Stimulated activated CD8-positive, alpha-beta memory T cell treated with anti-CD3 and anti-CD28 coated beads, Interleukin-15, amount 100 ng/mL, for 24 hours (primary cell): Measurements from ENCODE around the gene IL21R.
"Not testable (repeated sequence)": the region's sequence is repeated elsewhere in the genome, so short reads cannot be mapped to it uniquely, and the experiment has no call there.

Experiments
- DNase-seq: peaks from one replicate; pipeline ENCODE4 v3.0.0-alpha.2; 2020; ENCODE audit warnings: low read depth

IL21R gene

DNA sequence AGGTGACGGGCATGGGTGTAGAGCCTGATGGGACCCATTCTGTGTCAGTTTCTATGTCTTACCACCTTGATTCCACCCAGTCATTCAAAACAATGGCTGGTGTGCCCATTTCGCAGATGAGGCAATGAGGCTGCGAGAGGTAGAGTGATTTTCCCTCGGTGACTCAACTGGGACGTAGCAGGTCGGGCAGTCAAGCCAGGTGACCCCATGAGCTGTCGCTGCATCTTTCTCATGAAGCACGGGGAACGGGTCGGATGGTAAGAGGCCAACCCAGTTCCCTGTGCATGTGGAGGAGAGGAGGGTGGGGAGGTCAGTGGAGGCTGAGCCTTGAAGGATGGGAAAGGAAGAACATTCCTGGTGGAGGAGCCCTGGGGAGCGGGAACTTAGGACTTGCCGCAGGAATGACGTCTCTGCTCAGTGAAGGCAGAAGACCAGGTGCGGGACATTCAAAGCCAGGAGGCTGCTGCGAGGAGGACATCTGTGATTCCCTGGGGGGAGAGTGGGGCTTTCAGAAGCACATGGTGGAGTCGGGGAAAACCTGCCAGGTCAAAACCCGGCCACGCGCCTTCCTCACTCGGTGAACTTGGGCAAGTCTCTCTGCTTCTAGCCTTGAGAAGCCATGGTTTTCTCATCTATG lies 1.1 kb downstream of the IL21R start:
- DNase-seq, result no peak

GRCh38 chr16:27403601-27403992 lies 1.6 kb downstream of the IL21R start:
- DNase-seq, result no peak

GRCh38 chr16:27404163-27404823 lies 2.3 kb downstream of the IL21R start:
- DNase-seq, result no peak

DNA sequence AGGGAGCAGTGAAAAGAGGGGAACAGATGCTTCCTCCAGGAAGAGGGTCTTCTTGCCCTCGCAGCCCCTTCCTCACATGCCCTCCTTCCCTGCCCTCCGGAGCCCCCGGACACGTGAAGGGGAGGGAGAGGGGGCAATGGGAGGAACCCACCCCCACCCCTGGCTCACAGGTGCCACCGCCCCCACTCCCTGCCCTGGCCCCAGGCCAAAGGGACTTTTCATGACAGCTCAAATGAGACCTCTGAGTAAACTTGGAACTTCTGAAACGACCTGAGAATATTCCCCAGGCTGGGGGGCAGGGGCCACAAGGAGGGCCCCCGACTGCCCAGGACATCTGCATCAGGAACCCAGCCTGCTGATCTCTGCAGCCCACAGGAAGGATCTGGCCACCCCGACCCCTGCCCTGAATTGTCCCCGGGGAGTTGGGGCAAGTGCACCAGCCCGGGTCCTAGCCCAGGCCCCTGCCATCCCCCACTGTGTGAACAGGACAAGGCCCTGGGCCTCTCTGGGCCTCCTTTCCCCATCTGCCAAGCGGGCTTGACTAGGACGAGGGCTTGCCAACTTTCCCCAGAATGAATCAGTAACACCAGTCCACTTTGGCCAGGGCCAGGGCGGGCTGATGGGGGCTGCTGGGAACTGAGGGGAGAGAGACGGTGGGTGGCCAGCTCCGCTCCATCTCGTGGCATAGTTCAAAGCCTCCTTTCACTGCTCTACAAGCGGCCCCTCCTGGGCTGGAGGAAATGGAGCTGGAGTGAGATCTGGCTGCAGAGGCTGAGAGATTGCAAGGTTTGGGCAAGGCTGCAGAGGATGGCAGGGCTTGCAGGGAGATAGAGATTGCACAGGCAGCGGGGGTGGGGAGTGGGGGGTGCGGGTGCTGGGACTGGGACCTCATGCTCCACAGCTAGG lies 3.8 kb downstream of the IL21R start:
- peak; percentile 46 for DNase-seq

DNA sequence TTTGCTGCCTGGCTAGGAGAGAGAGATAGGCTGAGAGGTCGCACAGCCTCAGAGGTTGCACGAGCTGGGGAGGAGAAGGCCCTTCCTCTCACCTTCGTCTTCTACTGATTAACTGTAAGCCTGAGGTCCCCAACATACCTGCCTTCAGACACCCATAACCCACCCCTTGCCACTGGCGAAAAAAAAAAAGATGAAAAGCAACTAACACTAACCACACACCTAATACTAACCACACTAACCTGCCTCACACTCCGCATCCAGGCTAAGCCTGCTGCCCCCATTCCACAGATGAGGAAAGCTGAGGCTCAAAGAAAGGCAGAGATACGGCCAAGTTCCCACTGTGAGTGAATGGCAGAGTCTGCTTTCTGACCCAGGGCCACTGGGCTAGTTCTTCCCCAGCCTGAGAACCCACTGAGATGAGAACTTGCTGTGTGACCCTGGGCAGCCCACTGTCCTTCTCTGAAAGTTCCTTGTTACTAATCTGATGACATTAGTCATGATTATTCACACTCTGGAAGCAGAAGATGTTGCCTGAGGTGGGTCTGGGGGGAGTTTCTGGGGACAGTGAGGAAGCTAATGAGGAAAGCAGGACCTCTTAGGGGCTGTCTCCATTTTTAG lies 4.6 kb downstream of the IL21R start:
- no peak for DNase-seq

GRCh38 chr16:27407133-27407532 lies 5.2 kb downstream of the IL21R start:
- DNase-seq, result no peak

DNA sequence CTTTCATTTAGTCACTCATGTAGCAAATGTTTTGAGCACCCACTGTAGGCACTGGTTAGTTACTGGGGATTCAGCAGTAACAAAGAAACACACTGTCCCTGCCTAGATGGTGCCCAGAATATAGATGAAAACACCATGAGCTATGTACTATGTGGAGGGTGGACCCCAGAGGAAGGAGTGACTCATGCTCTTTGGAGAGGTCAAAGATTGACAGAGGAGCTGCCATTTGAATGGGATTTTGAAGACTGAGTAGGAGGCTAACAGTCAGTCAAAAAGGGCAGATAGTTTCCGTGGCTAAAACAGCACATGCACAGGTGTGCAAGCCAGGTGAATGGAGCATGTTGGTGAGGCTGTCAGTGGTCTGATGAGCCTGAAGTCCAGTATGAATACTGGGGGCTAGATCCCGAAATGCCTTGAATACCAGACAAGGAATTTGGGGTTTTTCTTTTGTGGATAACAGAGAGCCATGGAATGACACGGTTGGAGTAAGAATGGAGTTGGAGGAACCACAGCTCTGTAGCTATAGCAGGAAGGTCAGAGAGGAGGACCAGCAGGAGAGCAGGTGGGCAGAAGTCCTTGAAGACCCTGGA lies 6.1 kb downstream of the IL21R start:
- no peak for DNase-seq

GRCh38 chr16:27408602-27409031 lies 6.6 kb downstream of the IL21R start:
- no peak for DNase-seq

GRCh38 chr16:27409958-27410357 lies 8.0 kb downstream of the IL21R start:
- not testable (repeated sequence) for DNase-seq

DNA sequence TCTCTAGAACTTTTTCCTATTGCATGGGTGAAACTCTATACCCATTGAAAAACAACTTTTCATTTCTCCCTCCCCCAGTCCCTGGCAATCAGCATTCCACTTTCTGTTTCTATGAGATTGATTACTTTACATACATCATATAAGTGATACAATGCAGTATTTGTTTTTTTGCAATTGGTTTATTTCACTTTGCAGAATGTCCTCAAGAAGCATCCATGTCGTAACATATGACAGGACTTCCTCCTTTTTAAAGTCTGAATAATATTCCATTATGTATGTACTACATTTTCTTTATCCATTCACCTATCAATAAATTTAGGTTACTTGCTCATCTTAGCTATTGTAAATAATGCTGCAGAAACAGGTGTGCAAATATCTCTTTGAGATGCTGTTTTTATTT lies 8.8 kb downstream of the IL21R start:
- no peak for DNase-seq

DNA sequence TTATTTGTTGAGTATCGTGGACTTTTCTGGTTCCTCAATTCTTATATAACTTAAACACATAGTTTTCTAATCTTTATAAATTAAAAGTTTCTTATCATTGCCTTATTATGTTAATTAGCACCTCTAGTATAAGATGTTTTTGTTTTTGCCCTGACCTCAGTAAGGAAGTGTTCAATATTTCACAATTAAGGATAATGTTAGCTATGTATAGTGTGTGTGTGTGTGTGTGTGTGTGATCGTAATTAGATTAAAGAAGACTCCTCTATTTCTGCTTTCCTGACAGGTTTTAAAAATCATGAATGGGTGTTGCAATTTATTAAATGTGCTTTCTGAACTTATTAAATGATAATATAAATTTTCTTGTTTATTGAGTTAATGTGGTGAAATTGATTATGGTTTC lies 12.0 kb downstream of the IL21R start:
- no peak for DNase-seq

- DNase-seq, result no peak
Measured at GRCh38 chr16:27414788-27415431, 12.9 kb downstream of the IL21R start.

DNA sequence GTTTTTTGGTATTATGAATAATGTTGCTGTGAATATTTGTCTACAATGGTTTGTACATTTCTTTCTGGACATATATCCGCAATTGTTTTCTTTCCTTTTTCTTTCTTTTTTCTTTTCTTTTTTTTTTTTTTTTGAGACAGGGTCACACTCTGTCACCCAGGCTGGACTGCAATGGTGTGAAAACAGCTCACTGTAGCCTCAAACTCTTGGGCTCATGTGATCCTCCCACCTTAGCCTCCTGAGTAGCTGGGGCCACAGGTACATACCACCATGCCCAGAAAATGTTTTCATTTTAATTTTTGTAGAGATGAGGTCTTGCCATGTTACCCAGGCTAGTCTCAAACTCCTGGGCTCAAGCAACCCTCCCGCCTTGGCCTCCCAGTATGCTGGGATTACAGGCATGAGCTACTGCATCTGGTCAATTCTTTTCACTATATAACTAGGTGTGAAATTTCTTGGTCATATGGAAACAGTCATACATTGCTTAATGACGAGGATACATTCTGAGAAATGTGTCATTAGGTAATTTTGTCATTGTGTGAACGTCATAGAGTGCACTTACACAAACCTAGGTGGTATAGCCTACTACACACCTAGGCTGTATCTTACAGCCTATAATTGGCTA lies 15.2 kb downstream of the IL21R start:
- no peak for DNase-seq

- DNase-seq, result no peak
Measured at GRCh38 chr16:27421961-27422740, 20.2 kb downstream of the IL21R start.

DNA sequence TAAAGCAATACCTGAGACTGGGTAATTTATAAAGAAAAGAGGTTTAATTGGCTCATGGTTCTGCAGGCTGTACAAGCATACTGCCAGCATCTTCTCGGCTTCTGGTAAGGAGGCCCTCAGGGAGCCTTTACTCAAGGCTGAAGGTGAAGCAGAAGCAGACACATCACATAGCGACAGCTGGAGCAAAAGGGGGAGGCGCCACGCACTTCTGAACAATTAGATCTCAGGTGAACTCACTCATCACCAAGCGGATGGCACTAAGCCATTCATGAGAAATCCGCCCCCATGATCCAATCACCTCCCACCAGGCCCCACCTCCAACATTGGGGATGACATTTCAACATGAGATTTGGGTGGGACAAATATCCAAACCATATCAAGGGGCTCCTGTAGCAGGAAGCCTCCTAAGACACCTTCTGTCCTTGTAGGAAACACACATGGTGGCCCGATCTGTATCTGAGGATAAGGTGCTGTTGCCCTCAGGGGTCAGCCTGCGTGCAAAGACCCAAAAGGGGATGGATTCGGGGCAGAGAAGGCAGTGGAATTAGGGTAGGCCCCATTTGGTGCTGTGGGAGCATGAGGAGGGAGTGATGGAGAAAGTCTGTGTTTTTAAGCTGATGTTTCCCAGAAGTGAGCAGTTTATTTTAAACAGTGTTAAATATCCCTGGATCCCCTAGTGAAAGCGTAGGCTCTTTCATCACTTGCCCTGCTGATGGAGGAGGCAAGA lies 23.0 kb downstream of the IL21R start:
- DNase-seq, result no peak

DNA sequence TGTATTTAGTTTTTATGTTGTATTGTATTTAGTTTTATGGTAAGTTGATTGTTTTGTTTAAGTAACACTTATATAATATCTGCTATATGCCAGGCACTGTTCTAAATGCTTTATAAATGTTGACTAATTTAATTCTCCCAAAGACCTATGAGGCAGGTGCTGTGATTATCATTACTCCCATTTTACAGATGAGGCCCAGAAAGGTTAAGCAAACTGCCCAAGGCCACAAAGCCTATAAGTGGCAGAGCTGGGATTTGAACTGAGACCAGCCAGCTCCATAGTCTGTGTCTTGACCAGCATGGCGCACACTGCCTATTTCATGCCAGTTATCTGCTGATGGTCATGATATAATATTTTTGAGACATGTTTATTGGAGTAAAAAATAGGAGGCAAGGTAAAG lies 24.0 kb downstream of the IL21R start:
- no peak for DNase-seq

GRCh38 chr16:27426423-27427408 lies 24.7 kb downstream of the IL21R start:
- DNase-seq, result no peak

- DNase-seq, result no peak
Measured at GRCh38 chr16:27427538-27427937, 25.6 kb downstream of the IL21R start.
